Fibroblast of skin of right quadriceps (primary cell): ENCODE results near the gene ENG.
A peak's percentile ranks its signal among the peaks of the same experiment; 100 is the strongest.
"Not testable (repeated sequence)": the region's sequence is repeated elsewhere in the genome, so short reads cannot be mapped to it uniquely, and the experiment has no call there.

Experiments used
- DNase-seq: peaks from one replicate; pipeline ENCODE4 v3.0.0-alpha.2; 2013

Gene ENG

GRCh38 chr9:127863191-127863621 is 8.7 kb upstream of the ENG start:
- DNase-seq, result no peak

- no peak for DNase-seq
Measured at GRCh38 chr9:127862075-127863011, 7.9 kb upstream of the ENG start.

GRCh38 chr9:127860779-127861178 is 6.3 kb upstream of the ENG start:
- no peak for DNase-seq

- DNase-seq, result no peak
Measured at GRCh38 chr9:127860260-127860659, 5.8 kb upstream of the ENG start.

GRCh38 chr9:127858041-127858512 is 3.6 kb upstream of the ENG start:
- no peak for DNase-seq

GRCh38 chr9:127857278-127857677 is 2.8 kb upstream of the ENG start:
- no peak for DNase-seq

GRCh38 chr9:127856729-127857116 is 2.3 kb upstream of the ENG start:
- DNase-seq, result no peak

GRCh38 chr9:127856094-127856728 is 1.8 kb upstream of the ENG start:
- no peak for DNase-seq

- no peak for DNase-seq
Measured at GRCh38 chr9:127855522-127855921, 1.1 kb upstream of the ENG start.

GRCh38 chr9:127854960-127855359 is 502 bp upstream of the ENG start:
- no peak for DNase-seq

GRCh38 chr9:127853312-127854183 is 910 bp downstream of the ENG start:
- no peak for DNase-seq

GRCh38 chr9:127852829-127853228 is 1.6 kb downstream of the ENG start:
- DNase-seq, result no peak

- no peak for DNase-seq
Measured at GRCh38 chr9:127850286-127850830, 4.1 kb downstream of the ENG start.

GRCh38 chr9:127848756-127849504 is 5.5 kb downstream of the ENG start:
- no peak for DNase-seq

- no peak for DNase-seq
Measured at GRCh38 chr9:127847833-127848755, 6.4 kb downstream of the ENG start.

GRCh38 chr9:127847178-127847510 is 7.3 kb downstream of the ENG start:
- no peak for DNase-seq

GRCh38 chr9:127846443-127847177 is 7.8 kb downstream of the ENG start:
- DNase-seq, result no peak

GRCh38 chr9:127845619-127846018 is 8.8 kb downstream of the ENG start:
- not testable (repeated sequence) for DNase-seq

- DNase-seq, result peak; percentile 56
Measured at GRCh38 chr9:127844821-127845359, 9.6 kb downstream of the ENG start.
